GM12892 (cell line): Measurements from ENCODE around the gene F13A1.

Experiments used
- DNase-seq: peaks from one replicate; pipeline ENCODE4 v3.0.0; 2011; ENCODE audit not compliant: insufficient read length
- FAIRE-seq: peaks from 2 replicates; lab custom pipeline; 2011; peaks lifted over from hg19 to GRCh38; lab: Jason Lieb, UNC
- POLR2A ChIP-seq: IDR thresholded peaks from 2 replicates; pipeline ENCODE4 v1.6.1; 2011; ENCODE audit warnings: low read depth, low read length, control low read depth
- POLR2AphosphoS5 ChIP-seq: IDR thresholded peaks from 2 replicates; pipeline ENCODE4 v1.6.1; 2011; ENCODE audit warnings: low read depth, low read length, control low read depth
- TAF1 ChIP-seq: IDR thresholded peaks from 2 replicates; pipeline ENCODE4 v1.6.1; 2011; ENCODE audit warnings: low read depth, mild to moderate bottlenecking, control low read depth, low read length, borderline replicate concordance

F13A1 gene

GRCh38 chr6:6202886-6203285, 117.6 kb downstream of the F13A1 start:
- FAIRE-seq (no peak), DNase-seq (no peak)
- TF ChIP-seq TAF1 = no peak
- no peak for TF ChIP-seq POLR2A
- no peak for TF ChIP-seq POLR2AphosphoS5

- TF ChIP-seq TAF1 = no peak
- no peak for TF ChIP-seq POLR2AphosphoS5
- TF ChIP-seq POLR2A = no peak
- FAIRE-seq (no peak), DNase-seq (no peak)
Measured at GRCh38 chr6:6201200-6201599, 119.3 kb downstream of the F13A1 start.

GRCh38 chr6:6199678-6200077, 120.8 kb downstream of the F13A1 start:
- DNase-seq (no peak), FAIRE-seq (no peak)
- TF ChIP-seq POLR2A (no peak), TAF1 (no peak), POLR2AphosphoS5 (no peak)

GRCh38 chr6:6196762-6197161, 123.7 kb downstream of the F13A1 start:
- no peak for TF ChIP-seq POLR2AphosphoS5
- TF ChIP-seq TAF1 = no peak
- TF ChIP-seq POLR2A = no peak
- FAIRE-seq (no peak), DNase-seq (no peak)

GRCh38 chr6:6195080-6195479, 125.4 kb downstream of the F13A1 start:
- no peak for FAIRE-seq
- no peak for DNase-seq
- TF ChIP-seq POLR2A (no peak), POLR2AphosphoS5 (no peak), TAF1 (no peak)

GRCh38 chr6:6193221-6193745, 127.2 kb downstream of the F13A1 start:
- TF ChIP-seq POLR2AphosphoS5 (no peak), TAF1 (no peak), POLR2A (no peak)
- no peak for DNase-seq
- FAIRE-seq = no peak

GRCh38 chr6:6191909-6192308, 128.6 kb downstream of the F13A1 start:
- no peak for DNase-seq
- TF ChIP-seq POLR2A (no peak), TAF1 (no peak), POLR2AphosphoS5 (no peak)
- FAIRE-seq = no peak

- FAIRE-seq = no peak
- TF ChIP-seq TAF1 (no peak), POLR2AphosphoS5 (no peak), POLR2A (no peak)
Measured at GRCh38 chr6:6191476-6191875, 129.0 kb downstream of the F13A1 start.

GRCh38 chr6:6180684-6181083, 139.8 kb downstream of the F13A1 start:
- no peak for FAIRE-seq
- no peak for DNase-seq
- no peak for TF ChIP-seq POLR2A
- TF ChIP-seq TAF1 = no peak
- TF ChIP-seq POLR2AphosphoS5 = no peak

More at GRCh38 chr6:6191476-6191875, 129.0 kb downstream of the F13A1 start:
- no peak for DNase-seq

- FAIRE-seq = no peak
- TF ChIP-seq TAF1 (no peak), POLR2AphosphoS5 (no peak), POLR2A (no peak)
- no peak for DNase-seq
Measured at GRCh38 chr6:6179858-6180623, 140.4 kb downstream of the F13A1 start.

GRCh38 chr6:6178795-6179194, 141.7 kb downstream of the F13A1 start:
- DNase-seq (no peak), FAIRE-seq (no peak)
- TF ChIP-seq POLR2AphosphoS5 = no peak
- TF ChIP-seq POLR2A = no peak
- TF ChIP-seq TAF1 = no peak

GRCh38 chr6:6177754-6178153, 142.7 kb downstream of the F13A1 start:
- DNase-seq (no peak), FAIRE-seq (no peak)
- no peak for TF ChIP-seq POLR2A
- no peak for TF ChIP-seq POLR2AphosphoS5
- no peak for TF ChIP-seq TAF1
